GM12891 (cell line): Measurements from ENCODE around the gene PSTPIP1.
"Not testable (repeated sequence)": the region's sequence is repeated elsewhere in the genome, so short reads cannot be mapped to it uniquely, and the experiment has no call there.

Source experiments
- DNase-seq: peaks from one replicate; pipeline ENCODE4 v3.0.0; 2011; ENCODE audit warnings: low spot score; ENCODE audit not compliant: insufficient read length
- FAIRE-seq: peaks from 2 replicates; lab custom pipeline; 2011; peaks lifted over from hg19 to GRCh38; lab: Jason Lieb, UNC
- PAX5 ChIP-seq: IDR thresholded peaks from 2 replicates; pipeline ENCODE4 v1.6.1; 2011; ENCODE audit warnings: low read length, moderate library complexity, mild to moderate bottlenecking; ENCODE audit not compliant: insufficient read depth, severe bottlenecking
- POLR2A ChIP-seq: IDR thresholded peaks from 2 replicates; pipeline ENCODE4 v1.6.1; 2011; ENCODE audit warnings: low read depth, low read length, control low read depth
- POLR2AphosphoS5 ChIP-seq: IDR thresholded peaks from 2 replicates; pipeline ENCODE4 v1.6.1; 2011; ENCODE audit warnings: low read depth, low read length, control low read depth
- POU2F2 ChIP-seq: IDR thresholded peaks from 2 replicates; pipeline ENCODE4 v1.6.1; 2011; ENCODE audit warnings: low read depth, mild to moderate bottlenecking, control low read depth, low read length, moderate library complexity
- SPI1 ChIP-seq: IDR thresholded peaks from 2 replicates; pipeline ENCODE4 v1.6.1; 2011; ENCODE audit warnings: low read depth, low read length, control low read depth
- TAF1 ChIP-seq: IDR thresholded peaks from 2 replicates; pipeline ENCODE4 v1.6.1; 2011; ENCODE audit warnings: low read depth, low read length, control low read depth

PSTPIP1 gene

DNA sequence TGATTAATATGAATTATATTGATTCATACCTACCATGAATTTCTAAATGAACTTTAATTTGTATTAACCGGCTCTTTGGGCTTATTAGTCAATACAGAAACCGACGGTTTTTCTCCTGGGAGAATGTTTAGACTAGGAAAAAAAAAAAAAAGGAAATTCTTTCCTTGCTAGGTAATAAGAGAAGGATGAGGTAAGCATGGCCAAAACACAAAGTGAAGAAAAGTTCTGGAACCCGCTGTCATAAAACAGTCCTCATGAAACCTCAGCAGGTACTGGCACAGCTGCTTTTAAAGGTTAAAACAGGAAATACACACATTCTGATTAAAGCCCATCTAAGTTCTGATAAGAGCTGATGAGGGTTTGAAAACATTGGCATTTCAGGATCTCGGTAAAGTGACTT is 30.8 kb upstream of the PSTPIP1 start:
- TF ChIP-seq PAX5 = no peak
- no peak for TF ChIP-seq SPI1
- TF ChIP-seq POU2F2 = no peak
- no peak for TF ChIP-seq POLR2A
- no peak for TF ChIP-seq POLR2AphosphoS5
- TF ChIP-seq TAF1 = no peak
- DNase-seq (no peak), FAIRE-seq (no peak)

DNA sequence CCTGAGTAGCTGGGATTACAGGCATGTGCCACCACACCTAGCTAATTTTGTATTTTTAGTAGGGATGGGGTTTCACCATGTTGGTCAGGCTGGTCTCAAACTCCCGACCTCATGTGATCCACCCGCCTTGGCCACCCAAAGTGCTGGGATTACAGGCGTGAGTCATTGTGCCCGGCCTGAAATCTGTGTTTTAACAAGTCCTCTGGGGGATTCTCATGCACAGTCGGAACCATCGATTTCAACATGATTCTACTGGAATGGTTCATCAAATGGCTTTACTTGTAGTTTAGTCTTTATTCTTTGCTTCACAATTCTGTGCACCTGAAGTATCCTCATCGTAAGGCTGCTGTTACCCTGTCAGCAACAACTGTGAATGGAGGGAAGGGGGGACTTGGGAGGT is 28.9 kb upstream of the PSTPIP1 start:
- not testable (repeated sequence) for FAIRE-seq, DNase-seq

DNA sequence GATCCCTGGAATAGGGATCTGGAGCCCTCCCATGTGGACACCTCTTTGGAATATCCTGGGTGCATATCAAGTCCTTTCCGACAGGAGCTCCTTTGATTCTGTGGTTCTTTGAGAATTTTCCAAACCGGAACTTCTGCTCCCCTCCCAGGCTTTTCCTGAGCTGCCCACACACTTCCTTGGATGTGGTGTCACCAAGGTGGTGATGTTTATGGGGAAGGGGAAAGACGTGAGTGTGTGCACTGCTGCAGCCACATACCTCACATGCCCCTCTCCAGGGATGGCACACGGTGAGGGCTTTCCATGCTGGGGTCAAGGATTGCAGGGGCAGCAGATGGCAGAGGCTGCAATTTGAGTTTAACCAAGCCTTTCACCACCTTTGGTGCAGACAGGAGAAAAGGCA is 27.9 kb upstream of the PSTPIP1 start:
- no peak for TF ChIP-seq POU2F2
- TF ChIP-seq POLR2A = no peak
- TF ChIP-seq PAX5 = no peak
- TF ChIP-seq POLR2AphosphoS5 = no peak
- TF ChIP-seq TAF1 = no peak
- no peak for TF ChIP-seq SPI1
- no peak for FAIRE-seq
- DNase-seq = no peak

DNA sequence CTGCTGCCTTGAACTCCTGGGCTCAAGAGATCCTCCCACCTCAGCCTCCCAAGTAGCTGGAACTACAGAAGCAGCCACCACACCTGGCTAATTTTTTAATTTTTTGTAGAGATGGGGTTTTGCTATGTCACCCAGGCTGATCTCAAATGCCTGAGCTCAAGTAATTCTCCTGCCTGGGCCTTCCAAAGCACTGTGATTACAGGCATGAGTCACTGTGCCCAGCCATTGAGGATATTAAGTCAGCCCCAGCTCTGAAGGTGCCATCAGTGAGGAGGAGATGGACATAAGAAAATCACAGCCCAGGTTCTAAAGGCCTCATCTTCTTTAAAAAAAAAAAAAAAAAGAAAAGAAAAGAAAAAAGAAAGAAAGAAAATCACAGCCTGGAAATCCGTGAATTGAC is 26.6 kb upstream of the PSTPIP1 start:
- TF ChIP-seq PAX5 (no peak), SPI1 (no peak), TAF1 (no peak), POLR2AphosphoS5 (no peak), POU2F2 (no peak), POLR2A (no peak)
- DNase-seq = no peak
- no peak for FAIRE-seq

DNA sequence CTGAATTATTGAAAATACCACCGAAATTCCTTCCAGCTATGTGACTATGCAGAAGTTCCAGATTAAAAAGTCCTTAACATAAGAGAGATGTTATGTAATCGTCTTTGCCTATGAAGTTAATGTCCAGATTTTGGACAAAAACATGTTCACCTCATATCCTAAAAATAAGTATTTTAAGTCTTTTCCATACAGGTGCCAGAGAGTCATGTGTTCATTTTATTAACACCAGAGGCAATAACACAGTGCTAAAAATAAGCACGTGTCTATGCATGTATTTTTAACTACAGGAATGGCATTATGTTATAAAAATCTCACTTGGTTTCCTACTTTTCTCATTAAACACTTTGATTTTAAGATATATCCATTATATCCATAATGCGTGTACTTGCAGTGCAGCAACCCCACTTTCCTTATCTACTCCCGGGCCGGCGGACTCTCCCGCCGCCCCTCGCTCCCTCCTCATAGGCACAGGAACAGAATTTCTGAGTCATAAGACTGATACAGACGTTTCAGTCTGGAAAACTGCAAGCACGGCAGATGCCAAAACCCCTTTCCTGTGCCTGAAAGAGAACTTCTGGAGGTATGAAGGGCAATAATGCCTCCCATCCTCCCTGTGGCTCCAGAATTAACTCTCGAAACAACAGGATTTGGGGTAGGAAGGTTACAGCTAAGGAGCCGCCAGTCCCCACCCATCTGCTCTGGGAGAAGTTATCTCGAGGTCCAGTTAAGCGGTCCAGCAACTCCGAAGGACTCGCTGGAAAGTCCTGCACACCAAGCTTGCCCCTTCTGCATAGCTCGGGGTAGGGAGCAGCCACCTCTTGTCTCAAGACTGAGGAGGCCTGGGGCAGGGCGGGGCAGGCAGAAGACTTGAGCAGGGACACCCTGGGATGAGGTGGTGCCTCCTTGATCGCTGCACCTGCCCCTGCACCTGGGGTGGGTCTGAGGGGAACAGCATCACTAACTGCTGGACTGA is 22.3 kb upstream of the PSTPIP1 start:
- TF ChIP-seq TAF1 (no peak), SPI1 (no peak)
- no peak for DNase-seq
- FAIRE-seq = no peak

DNA sequence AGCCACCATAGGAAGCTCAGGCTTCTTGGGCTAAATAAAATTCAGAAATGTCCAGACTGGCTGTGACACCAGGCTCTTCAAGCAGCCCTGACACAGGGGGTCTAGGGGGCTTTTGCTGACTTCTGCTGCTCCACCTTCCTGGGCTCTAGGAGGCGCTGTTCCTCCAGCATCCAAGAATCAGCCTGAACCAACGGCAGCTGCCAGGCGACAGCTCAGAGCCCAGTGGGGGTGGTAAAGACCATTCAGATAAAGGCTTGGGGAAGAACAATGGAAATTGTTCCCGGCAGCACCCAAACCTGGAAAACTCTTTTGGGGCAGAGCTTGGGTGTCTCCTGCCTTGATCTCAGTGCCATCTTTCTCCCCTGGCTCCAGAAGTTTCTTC is 21.6 kb upstream of the PSTPIP1 start:
- no peak for DNase-seq
- no peak for TF ChIP-seq TAF1
- no peak for TF ChIP-seq SPI1
- TF ChIP-seq POLR2AphosphoS5 = no peak
- no peak for TF ChIP-seq POLR2A
- no peak for TF ChIP-seq PAX5
- TF ChIP-seq POU2F2 = no peak
- FAIRE-seq = peak; percentile 45

DNA sequence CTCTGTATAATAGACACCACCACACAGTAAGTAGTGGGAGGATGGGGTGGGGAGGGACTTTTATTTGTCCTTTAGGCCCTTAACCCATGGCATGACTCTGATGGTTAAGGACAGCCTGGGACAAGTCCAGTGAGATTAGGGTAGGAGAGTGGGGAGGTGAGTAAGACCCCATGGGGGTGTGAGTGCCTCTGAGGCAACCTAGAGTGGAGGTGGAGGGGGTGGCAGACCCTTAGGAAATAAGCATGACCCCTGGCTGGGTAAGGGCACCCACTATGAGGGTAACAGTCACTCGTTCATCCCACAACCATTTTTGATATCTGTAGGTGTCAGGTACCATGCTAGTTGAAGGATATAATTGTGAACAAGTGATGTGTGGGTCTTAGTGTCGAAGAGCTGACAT is 21.0 kb upstream of the PSTPIP1 start:
- TF ChIP-seq SPI1 = no peak
- no peak for DNase-seq
- FAIRE-seq = no peak

DNA sequence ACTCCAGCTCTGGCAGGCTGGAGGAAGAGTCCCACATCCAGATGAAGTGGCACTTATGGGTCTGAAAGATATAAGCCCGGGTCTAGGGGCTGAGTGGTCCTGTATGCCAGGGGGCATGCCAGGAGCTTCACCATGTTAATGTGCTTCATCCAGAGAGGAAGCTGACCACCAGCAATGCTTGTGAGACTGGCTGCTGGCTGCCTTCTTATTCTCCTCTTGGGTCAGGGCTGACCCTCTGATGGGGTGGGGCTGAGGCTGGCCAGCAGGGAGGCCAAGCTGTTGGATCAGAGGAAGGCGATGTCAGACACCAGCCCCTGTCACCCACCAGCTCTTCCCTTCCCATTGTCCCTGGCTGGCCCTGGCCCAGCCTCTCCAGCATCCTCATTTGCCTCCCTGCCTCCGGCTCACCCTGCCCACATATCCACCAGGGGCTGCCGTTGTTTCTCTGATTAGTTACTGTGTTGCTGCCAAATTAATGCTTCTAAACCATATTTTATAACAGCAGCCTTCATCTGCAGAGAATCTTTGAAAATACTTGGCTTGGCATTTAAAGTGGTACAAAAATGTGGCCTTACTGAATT is 20.4 kb upstream of the PSTPIP1 start:
- TF ChIP-seq POLR2A (no peak), SPI1 (no peak), TAF1 (no peak), PAX5 (no peak), POLR2AphosphoS5 (no peak), POU2F2 (no peak)
- DNase-seq = no peak
- FAIRE-seq = no peak

DNA sequence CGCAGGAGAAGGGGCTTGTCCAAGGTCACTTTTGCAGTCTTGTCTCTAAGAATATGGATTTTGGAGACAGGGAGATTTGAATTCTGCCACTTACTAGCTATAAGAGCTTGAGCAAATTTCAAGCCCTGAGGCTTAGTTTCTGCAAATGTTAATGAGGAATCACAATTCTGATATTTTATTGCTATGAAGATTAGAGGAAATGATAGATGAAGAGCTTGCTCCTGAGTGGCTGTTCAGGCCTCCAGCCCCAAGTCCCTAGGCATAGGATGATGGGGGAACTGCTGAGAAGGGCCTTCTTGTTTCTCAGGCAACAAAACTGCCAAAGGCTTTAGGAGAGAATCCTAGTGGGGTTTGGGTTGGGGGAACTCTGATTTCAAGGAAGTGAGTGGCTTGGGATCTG is 18.8 kb upstream of the PSTPIP1 start:
- DNase-seq (no peak), FAIRE-seq (peak; percentile 69)
- TF ChIP-seq PAX5 (no peak), POU2F2 (no peak), POLR2A (no peak), TAF1 (no peak), POLR2AphosphoS5 (no peak), SPI1 (no peak)

DNA sequence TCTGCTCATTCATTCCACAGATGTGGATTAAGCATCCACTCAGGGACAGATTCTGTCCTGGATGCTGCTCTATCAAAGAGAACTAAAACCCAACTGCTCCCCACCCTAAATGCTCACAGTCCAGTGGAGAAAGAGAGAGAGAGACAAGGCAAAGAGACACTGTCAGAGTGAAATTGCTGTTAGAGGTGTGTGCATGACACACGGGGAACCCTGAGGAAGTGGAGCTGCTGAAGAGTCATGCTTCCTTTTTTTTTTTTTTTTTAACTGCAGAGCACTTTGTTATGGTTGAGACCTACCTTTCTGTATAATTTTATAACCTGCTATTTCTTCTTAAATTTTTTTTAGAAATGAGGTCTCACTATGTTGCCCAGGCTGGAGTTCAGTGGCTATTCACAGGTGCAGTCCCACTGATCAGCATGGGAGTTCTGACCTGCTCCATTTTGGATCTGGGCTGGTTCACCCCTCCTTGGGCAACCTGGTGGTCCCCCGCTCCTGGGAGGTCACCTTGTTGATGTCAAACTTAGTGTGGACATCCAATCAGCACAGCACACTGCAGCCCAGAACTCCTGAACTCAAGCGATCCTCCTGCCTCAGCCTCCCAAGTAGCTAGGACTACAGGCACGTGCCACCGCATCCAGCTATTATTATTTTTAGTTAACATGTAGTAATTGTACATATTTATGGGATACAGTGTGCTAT is 18.2 kb upstream of the PSTPIP1 start:
- DNase-seq = no peak
- TF ChIP-seq PAX5 (no peak), SPI1 (peak; percentile 63)
- FAIRE-seq = peak; percentile 23
